Posterior cingulate gyrus (tissue), 11 donors: ENCODE measurements around the gene MGME1.

Source experiments
- DNase-seq, 10 donors: peaks; one replicate each; pipeline versions ENCODE4 v3.0.0 to v3.0.0-alpha.2; 2020 to 2021; ENCODE audit warnings: mixed read lengths in 3 of 10
- intact Hi-C: fragments of 100-400 bp; cut with DNase I; formaldehyde crosslinking; loops from one replicate; pipeline ENCODE4 v1.15.1; 2023

The MGME1 gene

GRCh38 chr20:17968366-17969277 is at the start of gene MGME1, which contains the start of gene SNX5:
Gene MGME1, plus strand, starts transcription at chr20:17969018. Its CDS starts 842 bp downstream, at chr20:17969860.
Gene SNX5, minus strand, starts transcription at chr20:17968794. Its CDS starts 369 bp downstream, at chr20:17968425.
- intact Hi-C loops = loop anchor here (2.0 to 10.0 kb wide), 4 partner anchors 168 to 434 kb away; partner anchors contain the start of genes BFSP1, KAT14, PET117 and RRBP1

GRCh38 chr20:17919149-17919548 is 49.7 kb upstream of the MGME1 start:
- intact Hi-C loops = no loop called here
- DNase-seq = peak in 1 of 10 donors; percentile 52

More at GRCh38 chr20:17968366-17969277, at the start of gene MGME1, which contains the start of gene SNX5:
- DNase-seq = peak; percentile 97 to 100 (median 100)

- DNase-seq = no peak
- intact Hi-C loops = no loop called here
These were observed 47.0 kb upstream of the MGME1 start for GRCh38 chr20:17921774-17922173.

GRCh38 chr20:17925141-17925939 is 43.5 kb upstream of the MGME1 start:
- DNase-seq = no peak
- intact Hi-C loops = no loop called here

- DNase-seq = no peak
- intact Hi-C loops = no loop called here
These were observed 42.9 kb upstream of the MGME1 start for GRCh38 chr20:17925940-17926300.

GRCh38 chr20:17928211-17928611 is 40.6 kb upstream of the MGME1 start:
- DNase-seq = no peak
- intact Hi-C loops = no loop called here

GRCh38 chr20:17928633-17929311 is 40.0 kb upstream of the MGME1 start:
- DNase-seq = peak in 1 of 10 donors; percentile 79
- intact Hi-C loops = no loop called here

GRCh38 chr20:17931513-17931912 is 37.3 kb upstream of the MGME1 start:
- intact Hi-C loops = loop anchor here (10.0 kb wide), 1 partner anchor 1127 kb away; no protein-coding TSS in a partner anchor

GRCh38 chr20:17932396-17932795 is 36.4 kb upstream of the MGME1 start:
- intact Hi-C loops = loop anchor here (10.0 kb wide), 1 partner anchor 1128 kb away; no protein-coding TSS in a partner anchor
- DNase-seq = no peak

More at GRCh38 chr20:17931513-17931912, 37.3 kb upstream of the MGME1 start:
- no peak for DNase-seq

- intact Hi-C loops = loop anchor here (10.0 kb wide), 1 partner anchor 1128 kb away; no protein-coding TSS in a partner anchor
- no peak for DNase-seq
These were observed 35.7 kb upstream of the MGME1 start for GRCh38 chr20:17933121-17933520.

- intact Hi-C loops = loop anchor here (10.0 kb wide), 1 partner anchor 1129 kb away; no protein-coding TSS in a partner anchor
- no peak for DNase-seq
These were observed 35.1 kb upstream of the MGME1 start for GRCh38 chr20:17933711-17934110.

GRCh38 chr20:17934141-17934862 is 34.5 kb upstream of the MGME1 start:
- DNase-seq = no peak
- intact Hi-C loops = loop anchor here (10.0 kb wide), 1 partner anchor 1130 kb away; no protein-coding TSS in a partner anchor

- intact Hi-C loops = loop anchor here (10.0 kb wide), 1 partner anchor 1130 kb away; no protein-coding TSS in a partner anchor
- no peak for DNase-seq
These were observed 33.6 kb upstream of the MGME1 start for GRCh38 chr20:17935186-17935585.

GRCh38 chr20:17935761-17936160 is 33.1 kb upstream of the MGME1 start:
- intact Hi-C loops = loop anchor here (10.0 kb wide), 1 partner anchor 1131 kb away; no protein-coding TSS in a partner anchor
- no peak for DNase-seq

- no peak for DNase-seq
- intact Hi-C loops = loop anchor here (10.0 kb wide), 1 partner anchor 1132 kb away; no protein-coding TSS in a partner anchor
These were observed 32.5 kb upstream of the MGME1 start for GRCh38 chr20:17936286-17936760.

GRCh38 chr20:17936761-17937732 is 31.8 kb upstream of the MGME1 start:
- DNase-seq = peak in 1 of 10 donors; percentile 67
- intact Hi-C loops = loop anchor here (10.0 kb wide), 1 partner anchor 1132 kb away; no protein-coding TSS in a partner anchor

- intact Hi-C loops = loop anchor here (10.0 kb wide), 1 partner anchor 1134 kb away; no protein-coding TSS in a partner anchor
- peak; percentile 44 to 95 (median 68) for DNase-seq
These were observed 29.8 kb upstream of the MGME1 start for GRCh38 chr20:17938871-17939619.
